GM18517 (cell line): ENCODE results near the gene DDX25.
"Not testable (repeated sequence)": the region's sequence is repeated elsewhere in the genome, so short reads cannot be mapped to it uniquely, and the experiment has no call there.

ENCODE experiments used
- ATAC-seq: cut with Tn5 transposase; IDR thresholded peaks from one replicate; pipeline ENCODE4 v1.9.1; 2021; ENCODE audit warnings: mild to moderate bottlenecking, moderate library complexity; ENCODE audit not compliant: unreplicated experiment

Gene DDX25

GRCh38 chr11:125902927-125903710, 1.2 kb upstream of the DDX25 start, which contains the start of gene PUS3:
PUS3 (minus strand) TSS chr11:125903206; CDS start chr11:125896284, 6,922 bp downstream.
- peak; percentile 97 for ATAC-seq

- no peak for ATAC-seq
Observed at GRCh38 chr11:125904678-125905077, 370 bp downstream of the DDX25 start.

GRCh38 chr11:125910226-125910849, 6.0 kb downstream of the DDX25 start:
- ATAC-seq, result no peak

- ATAC-seq, result not testable (repeated sequence)
Observed at GRCh38 chr11:125914601-125915000, 10.3 kb downstream of the DDX25 start.

GRCh38 chr11:125916683-125917347, 12.5 kb downstream of the DDX25 start:
- ATAC-seq, result no peak

- ATAC-seq, result no peak
Observed at GRCh38 chr11:125918140-125918840, 14.0 kb downstream of the DDX25 start.

- ATAC-seq, result no peak
Observed at GRCh38 chr11:125921042-125921441, 16.7 kb downstream of the DDX25 start.

- no peak for ATAC-seq
Observed at GRCh38 chr11:125922156-125922555, 17.8 kb downstream of the DDX25 start.

GRCh38 chr11:125923012-125923579, 18.8 kb downstream of the DDX25 start:
- ATAC-seq, result no peak

- no peak for ATAC-seq
Observed at GRCh38 chr11:125923633-125924032, 19.3 kb downstream of the DDX25 start.

- ATAC-seq, result no peak
Observed at GRCh38 chr11:125924384-125925007, 20.2 kb downstream of the DDX25 start.

GRCh38 chr11:125925247-125925740, 21.0 kb downstream of the DDX25 start:
- no peak for ATAC-seq

- no peak for ATAC-seq
Observed at GRCh38 chr11:125925804-125926203, 21.5 kb downstream of the DDX25 start.

- ATAC-seq, result no peak
Observed at GRCh38 chr11:125926682-125927081, 22.4 kb downstream of the DDX25 start.

- ATAC-seq, result no peak
Observed at GRCh38 chr11:125929445-125930075, 25.3 kb downstream of the DDX25 start.

- ATAC-seq, result no peak
Observed at GRCh38 chr11:125930076-125930450, 25.8 kb downstream of the DDX25 start.

GRCh38 chr11:125931116-125931515, 26.8 kb downstream of the DDX25 start:
- no peak for ATAC-seq

- ATAC-seq, result no peak
Observed at GRCh38 chr11:125931668-125932067, 27.4 kb downstream of the DDX25 start.

GRCh38 chr11:125932301-125932700, 28.0 kb downstream of the DDX25 start:
- ATAC-seq, result no peak
